ENCODE data around the gene BOLA2B. TPM values are rescaled to one million over a fixed set of nuclear protein-coding genes. Genes with fewer than 3 reads are reported as not detected.
"Not testable (repeated sequence)": the region's sequence is repeated elsewhere in the genome, so short reads cannot be mapped to it uniquely, and the experiment has no call there.

Gene BOLA2B
- total RNA-seq, 1 donor from 2014 or later: 40.7 TPM

DNA sequence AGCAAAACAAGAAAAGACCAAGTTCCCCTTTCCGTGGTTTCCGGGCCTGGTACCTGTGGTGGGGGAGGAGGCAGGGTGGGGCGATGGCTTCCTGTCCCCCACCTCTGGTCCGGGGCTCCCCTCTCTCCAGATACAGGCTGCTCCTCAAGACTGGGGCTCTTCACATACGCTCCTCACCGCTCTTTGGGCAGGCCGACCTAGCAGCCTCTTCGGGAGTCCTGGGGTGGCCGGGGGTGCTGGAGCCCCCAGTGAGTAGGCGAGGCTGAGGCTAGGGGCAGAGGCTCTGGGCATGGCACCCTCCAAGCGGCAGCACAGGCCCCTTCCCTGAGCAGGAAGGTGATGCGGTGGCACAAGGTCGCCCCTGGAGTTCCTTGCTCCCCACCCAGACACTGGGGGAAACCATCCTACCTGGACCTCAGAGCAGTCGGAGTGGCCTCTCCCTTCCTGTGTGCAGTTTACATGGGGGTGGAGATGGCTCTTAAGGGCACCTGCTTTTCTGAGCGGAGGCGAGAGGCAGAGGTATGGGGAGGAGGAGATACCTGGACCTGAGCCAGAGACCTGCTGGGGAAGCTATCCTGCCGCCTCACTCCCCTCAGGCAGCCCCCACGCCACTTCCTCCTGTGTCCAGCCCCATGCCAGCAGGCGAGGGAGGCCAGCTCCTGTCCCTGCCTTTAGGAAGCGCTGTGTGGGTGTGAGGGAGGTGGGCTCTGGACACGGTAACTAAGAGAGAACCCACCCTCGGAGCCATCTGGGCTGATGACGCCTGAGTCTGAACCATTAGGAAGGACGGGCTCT lies 9.2 kb downstream of the BOLA2B start:
- DNase-seq: no peak

DNA sequence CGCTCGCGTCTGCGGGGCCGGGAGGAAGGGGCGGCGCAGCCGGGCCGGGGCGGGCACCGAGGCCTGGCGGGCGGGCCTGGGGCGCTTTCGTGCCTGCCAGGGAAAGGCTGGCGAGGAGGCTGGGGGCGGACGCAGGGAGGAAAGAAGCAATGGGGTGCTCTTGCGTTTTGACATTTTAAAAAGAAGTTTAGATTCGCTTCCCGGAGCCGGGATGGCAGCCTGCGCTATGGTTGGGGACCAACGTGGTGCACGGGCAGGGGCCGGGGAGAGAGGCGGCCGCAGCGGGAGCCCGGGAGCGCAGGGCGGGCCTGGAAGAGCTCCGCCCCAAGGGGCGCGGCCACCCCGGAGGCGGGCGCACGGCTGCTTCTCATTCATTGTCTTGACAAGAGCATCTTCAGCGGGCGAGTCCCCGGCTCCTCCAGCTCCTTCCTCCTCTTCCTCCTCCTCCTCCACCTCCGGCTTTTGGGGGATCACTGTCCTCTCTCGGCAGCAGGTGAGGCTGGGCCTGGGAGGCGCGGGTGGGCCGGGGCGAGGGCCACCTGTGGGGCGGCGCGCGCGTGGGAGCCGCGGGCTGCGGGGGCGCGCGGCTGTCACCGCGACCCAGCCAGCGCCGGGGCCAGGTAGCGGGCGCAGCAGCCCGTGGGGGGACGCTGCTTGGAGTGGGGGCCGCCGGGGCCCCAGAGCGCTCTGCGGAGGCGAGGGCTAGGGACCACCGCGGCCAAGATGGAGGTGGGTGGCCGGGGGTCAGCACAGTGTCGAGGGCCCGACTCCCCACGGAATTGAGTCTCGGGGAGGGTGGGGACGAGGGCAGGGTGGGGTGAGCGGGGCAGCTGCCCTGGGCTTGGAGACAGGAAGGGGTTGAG lies 10.0 kb downstream of the BOLA2B start, which contains the start of gene CORO1A:
Gene CORO1A (plus strand): TSS at position 370 of the 863 bp plus-strand sequence. CDS start 1,608 bp downstream, outside the sequence.
- peak; percentile 87 for DNase-seq

DNA sequence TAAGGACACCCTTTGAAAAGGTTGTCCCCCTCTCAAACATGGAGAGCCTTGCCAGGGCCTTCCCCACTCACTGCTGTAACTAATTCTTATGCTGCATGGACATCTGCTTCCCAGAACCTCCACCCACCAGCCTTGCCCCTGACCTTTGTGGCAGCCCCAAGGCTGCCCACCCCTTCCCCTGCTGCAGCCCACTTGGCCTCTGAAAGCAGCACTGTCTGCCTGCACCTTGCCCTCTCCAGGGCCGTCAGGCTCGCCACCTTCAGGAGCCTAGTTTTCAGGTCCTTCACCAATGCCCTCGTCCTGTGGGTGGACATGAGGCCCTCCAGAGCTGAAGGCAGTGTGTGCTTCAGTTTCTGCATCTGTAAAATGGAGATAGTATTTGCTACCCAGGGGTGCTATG lies 12.7 kb downstream of the BOLA2B start:
- DNase-seq: no peak

DNA sequence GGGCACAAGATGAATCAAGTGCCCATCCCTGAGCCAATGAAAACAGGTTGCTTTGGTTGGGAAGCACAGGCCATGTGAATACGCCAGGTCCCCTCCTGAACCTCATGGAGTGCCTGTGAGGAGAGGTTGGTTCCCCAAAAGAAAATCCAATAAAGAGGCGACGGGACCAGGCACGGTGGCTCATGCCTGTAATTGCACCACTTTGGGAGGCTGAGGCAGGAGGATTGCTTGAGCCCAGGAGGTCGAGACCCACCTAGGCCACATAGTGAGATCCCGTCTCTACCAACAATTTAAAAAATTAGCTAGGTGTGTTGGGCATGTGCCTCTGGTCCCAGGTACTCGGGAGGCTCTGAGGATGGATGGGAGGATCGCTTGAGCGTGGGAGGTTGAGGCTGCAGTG lies 13.5 kb downstream of the BOLA2B start:
- DNase-seq: no peak

DNA sequence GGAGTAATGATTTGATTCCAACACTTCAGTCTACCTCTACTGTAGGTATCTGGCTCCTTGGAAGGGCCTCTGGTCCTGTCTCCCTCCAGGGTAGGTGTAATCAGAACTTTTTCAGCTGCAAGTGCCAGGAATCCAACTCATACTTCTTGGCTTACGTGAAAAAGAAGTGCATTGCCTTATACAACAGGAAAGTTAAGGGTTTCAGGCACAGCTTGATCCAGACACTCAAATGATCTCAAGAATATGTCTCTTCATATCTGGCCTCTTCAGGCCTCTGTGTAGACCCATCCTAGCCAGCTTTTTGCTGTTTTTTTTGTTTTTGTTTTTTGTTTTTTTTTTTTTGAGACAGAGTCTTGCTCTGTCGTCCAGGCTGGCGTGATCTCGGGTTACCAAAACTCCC lies 14.3 kb downstream of the BOLA2B start:
- no peak for DNase-seq

DNA sequence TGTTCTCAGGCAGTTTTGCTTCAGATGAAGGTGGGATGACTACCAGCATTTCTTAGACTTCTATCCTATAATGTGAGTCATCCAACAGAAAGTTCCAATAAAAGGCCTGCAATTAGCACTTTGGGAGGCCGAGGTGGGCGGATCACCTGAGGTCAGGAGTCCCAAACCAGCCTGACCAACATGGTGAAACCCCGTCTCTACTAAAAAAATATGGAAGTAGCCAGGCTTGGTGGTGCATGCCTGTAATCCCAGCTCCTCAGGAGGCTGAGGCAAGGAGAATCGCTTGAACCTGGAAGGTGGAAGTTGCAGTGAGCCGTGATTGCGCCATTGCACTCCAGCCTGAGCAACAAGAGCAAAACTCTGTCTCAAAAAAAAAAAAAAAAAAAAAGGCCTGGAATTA lies 16.6 kb downstream of the BOLA2B start:
- DNase-seq: not testable (repeated sequence)

DNA sequence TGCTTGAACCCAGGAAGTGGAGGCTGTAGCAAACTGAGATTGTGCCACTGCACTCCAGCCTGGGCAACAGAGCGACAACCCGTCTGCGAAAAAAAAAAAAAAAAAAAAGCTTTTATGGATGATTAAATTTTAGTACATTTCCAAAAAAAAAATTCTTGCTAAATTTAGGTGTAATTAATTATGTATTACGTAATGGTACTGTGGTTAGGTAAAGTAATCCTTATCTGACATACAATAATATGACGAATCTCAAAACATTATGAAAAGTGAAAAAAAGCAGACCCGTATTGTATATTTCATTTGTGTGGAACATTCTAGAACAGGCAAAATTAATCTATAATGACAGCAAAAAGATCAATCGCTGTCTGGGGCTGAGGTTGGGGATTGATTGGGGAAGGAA lies 20.4 kb downstream of the BOLA2B start:
- no peak for DNase-seq

DNA sequence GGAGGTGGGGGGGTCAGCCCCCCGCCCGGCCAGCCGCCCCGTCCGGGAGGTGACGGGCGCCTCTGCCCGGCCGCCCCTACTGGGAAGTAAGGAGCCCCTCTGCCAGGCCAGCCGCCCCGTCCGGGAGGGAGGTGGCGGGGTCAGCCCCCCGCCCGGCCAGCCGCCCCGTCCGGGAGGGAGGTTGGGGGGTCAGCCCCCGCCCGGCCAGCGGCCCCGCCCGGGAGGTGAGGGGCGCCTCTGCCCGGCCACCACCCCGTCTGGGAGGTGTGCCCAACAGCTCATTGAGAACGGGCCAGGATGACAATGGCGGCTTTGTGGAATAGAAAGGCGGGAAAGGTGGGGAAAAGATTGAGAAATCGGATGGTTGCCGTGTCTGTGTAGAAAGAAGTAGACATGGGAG lies 23.3 kb downstream of the BOLA2B start:
- not testable (repeated sequence) for DNase-seq

DNA sequence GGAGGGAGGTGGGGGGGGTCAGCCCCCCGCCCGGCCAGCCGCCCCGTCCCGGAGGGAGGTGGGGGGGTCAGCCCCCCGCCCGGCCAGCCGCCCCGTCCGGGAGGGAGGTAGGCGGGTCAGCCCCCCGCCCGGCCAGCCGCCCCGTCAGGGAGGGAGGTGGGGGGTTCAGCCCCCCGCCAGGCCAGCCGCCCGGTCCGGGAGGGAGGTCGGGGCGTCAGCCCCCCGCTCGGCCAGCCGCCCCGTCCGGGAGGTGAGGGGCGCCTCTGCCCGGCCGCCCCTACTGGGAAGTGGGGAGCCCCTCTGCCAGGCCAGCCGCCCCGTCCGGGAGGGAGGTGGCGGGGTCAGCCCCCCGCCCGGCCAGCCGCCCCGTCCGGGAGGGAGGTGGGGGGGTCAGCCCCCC lies 24.1 kb downstream of the BOLA2B start:
- DNase-seq: not testable (repeated sequence)

DNA sequence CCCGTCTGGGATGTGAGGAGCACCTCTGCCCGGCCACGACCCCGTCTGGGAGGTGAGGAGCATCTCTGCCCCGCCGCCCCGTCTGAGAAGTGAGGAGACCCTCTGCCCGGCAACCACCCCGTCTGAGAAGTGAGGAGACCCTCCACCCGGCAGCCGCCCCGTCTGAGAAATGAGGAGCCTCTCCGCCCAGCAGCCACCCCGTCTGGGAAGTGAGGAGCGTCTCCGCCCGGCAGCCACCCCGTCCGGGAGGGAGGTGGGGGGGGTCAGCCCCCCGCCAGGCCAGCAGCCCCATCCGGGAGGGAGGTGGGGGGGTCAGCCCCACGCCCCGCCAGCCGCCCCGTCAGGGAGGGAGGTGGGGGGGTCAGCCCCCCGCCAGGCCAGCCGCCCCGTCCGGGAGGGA lies 24.7 kb downstream of the BOLA2B start:
- not testable (repeated sequence) for DNase-seq

DNA sequence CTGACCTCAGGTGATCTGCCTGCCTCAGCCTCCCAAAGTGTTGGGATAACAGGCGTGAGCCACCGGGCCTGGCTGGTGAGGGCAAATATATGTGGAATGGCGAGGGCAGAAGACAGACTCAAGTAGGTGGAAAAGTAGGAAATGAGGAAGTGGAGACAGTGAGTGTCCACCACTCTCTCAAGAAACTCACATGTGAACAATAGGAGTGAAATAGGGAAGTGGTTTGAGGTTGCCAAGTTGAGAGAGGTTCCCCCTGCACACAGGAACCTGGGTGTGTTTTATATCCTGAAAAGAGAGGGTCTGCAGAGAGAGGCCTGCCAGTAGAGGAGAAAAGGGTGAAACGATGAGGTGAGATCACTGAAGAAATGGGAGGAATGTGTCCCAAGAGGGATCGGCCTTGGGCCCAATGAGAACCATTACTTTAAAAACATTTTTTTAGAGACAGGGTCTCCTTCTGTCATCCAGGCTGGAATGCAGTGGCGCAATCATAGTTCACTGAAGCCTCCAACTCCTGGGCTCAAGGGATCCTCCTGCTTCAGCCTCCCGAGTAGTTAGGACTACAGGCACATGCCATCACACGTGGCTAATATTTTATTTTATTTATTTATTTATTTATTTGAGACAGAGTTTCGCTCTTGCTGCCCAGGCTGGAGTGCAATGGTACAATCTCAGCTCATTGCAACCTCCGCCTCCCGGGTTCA lies 27.1 kb downstream of the BOLA2B start:
- no peak for DNase-seq

DNA sequence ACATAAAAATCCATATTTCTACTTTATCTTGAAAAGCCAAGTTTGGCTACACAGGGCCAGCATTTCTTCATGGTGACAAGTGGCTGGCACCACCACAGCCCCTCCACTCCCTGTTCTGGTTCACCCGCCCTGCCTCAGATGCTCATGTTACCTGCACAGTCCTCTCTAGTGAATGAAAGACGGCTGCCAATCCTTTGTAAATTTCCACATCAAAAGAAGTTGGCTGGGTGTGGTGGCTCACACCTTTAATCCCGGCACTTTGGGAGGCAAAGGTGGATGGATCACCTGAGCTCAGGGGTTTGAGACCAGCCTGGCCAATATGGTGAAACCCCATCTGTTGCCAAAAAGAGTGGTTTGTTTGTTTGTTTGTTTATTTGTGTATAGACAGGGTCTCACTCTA lies 29.9 kb downstream of the BOLA2B start:
- no peak for DNase-seq

DNA sequence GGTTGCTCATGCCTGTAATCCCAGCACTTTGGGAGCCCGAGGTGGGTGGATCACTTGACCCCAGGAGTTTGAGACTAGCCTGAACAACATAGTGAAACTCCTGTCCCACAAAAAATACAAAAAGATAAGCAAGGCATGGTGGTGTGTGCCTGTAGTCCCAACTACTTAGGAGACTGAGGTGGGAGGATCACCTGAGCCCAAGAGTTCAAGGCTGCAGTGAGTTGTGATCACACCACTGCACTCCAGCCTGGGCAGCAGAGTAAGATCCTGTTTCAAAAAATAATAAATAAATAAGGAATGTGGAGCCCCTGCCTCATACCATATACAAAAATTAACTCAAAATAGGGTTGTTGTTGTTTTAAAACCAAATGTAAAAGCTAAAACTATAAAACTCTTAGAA lies 36.3 kb downstream of the BOLA2B start:
- no peak for DNase-seq

DNA sequence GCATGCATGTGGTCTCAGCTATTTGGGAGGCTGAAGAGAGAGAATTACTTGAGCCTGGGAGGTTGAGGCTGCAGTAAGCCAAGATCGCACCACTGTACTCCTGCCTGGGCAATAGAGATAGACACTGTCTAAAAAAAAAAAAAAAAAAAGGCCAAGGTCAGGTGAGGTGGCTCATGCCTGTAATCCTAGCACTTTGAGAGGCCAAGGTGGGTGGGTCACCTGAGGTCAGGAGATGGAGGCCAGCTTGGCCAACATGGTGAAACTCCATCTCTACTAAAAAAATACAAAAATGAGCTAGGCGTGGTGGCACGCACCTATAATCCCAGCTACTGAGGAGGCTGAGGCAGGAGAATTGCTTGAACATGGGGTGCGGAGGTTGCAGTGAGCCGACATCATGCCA lies 38.3 kb downstream of the BOLA2B start:
- no peak for DNase-seq

DNA sequence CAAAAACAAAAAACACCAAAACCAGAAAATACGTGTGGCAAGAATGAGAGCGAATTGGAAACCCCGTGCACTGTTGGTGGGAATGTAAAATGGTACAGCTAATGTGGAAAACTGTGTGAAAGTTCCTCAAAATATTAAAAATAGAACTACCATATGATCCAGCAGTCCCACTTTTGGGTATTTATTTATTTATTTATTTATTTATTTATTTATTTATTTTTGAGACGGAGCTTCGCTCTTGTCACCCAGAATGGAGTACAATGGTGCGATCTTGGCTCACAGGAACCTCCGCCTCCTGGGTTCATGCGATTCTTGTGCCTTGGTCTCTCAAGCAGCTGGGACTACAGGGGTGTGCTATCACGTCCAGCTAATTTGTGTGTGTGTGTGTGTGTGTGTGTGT lies 40.9 kb downstream of the BOLA2B start:
- no peak for DNase-seq

DNA sequence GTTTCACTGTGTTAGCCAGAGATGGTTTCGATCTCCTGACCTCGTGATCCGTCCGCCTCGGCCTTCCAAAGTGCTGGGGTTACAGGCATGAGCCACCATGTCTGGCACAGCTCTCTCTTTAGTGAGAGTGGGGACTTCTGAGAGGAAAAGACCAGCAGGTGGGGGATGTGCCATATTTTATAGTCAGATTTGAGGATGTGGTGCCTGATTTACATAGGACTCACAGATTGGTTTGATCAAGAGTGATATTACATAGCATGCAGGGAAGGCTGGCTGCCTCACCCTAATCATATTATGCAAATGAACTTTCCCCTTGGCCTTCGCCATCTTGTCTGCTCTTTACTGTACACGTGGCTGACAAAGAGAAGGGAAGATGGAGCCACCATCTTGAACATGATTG lies 42.4 kb downstream of the BOLA2B start:
- no peak for DNase-seq

DNA sequence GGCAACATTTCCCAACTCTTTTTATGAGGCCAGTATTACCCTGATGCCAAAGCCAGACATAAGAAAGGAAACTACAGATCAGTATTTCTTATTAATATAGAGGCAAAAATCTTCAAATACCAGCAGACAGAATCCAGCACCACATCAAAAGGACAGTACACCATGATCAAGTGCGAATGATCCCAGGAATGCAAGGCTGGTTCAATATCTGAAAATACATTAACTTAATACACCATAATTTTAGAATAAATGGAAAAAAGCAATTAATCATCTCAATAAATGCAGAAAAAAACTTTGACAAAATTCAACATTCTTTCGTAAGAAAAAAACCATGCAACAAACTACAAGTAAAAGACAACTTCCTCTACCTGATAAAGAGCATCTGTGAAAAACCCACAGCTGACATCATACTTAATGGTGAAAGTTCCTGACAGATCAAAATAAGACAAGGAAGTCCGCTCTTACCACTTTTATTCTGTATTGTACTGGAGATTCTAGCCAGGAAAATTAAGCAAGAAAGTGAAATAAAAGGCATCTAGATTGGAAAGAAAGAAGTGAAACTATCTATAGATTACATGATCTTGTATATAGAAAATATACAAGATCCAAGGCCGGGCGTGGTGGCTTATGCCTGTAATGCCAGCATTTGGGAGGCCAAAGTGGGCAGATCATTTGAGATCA lies 44.1 kb downstream of the BOLA2B start:
- no peak for DNase-seq

DNA sequence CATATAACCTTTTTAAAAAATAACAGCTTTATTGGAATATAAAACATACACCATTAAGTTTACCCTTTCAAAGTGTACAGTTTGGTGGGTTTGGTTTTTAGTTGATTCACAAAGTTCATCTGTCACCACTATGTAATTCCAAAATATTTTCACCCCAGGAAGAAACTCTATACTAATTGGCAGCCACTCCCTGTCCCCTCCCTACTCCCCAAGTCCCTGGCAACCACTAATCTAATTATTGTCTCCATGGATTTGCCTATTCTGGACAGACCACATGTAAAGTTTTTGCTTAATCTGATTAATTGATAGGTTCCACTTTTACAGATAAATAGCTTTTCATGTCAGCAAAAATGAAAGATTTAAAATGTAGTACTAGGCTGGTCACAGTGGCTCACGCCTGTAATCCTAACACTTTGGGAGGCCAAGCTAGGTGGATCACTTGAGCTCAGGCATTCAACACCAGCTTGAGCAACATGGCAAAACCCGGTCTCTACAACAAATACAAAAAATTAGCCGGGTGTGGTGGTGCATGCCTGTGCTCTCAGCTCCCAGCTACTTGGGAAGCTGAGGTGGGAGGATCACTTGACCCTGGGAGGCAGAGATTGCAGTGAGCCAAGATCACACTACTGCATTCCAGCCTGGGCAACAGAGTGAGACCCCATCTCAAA lies 45.5 kb downstream of the BOLA2B start:
- DNase-seq: no peak

DNA sequence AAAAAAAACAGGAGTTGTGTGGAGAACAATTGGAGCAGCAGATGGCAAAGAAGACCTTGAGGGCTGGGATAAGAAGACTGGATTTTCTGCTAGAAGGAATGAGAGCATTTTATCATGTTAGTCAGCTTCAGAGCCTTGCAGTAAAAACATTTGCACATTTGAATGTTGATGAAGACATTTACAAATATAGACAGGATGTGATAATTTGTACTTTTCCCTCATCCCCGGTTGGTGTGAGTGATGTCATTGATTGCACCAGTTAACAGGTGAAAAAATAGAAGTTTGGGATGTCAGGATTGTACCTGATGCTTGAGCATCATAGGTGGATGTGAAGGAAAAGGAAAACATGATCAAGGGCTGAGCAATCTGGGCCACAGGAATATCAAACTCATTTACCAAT lies 47.8 kb downstream of the BOLA2B start:
- DNase-seq: no peak

DNA sequence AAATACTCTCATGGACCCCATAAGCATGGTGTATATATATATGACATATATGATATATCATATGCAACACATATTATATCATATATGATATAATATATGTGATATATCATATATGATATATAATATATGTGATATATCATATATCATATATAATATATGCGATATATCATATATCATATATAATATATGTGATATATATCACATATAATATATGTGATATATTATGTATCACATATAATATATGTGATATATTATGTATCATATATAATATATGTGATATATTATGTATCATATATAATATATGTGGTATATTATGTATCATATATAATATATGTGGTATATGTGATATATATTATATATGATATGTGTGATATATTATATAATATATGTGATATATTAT lies 48.5 kb downstream of the BOLA2B start:
- no peak for DNase-seq

DNA sequence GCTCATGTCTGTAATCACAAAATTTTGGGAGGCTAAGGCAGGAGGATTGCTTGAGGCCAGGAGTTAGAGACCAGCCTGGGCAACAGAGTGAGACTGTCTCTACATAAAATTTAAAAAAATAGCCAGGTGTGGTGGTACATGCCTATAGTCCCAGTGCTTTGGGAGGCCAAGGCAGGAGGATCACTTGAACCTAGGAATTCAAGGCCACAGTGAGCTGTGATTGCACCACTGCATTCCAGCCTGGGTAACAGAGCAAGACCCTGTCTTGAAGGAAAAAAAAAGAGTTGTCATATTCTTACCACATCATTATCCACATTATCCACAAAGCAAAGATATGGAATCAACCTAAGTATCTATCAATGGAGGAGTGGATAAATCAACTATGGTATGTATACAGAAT lies 49.4 kb downstream of the BOLA2B start:
- DNase-seq: no peak

DNA sequence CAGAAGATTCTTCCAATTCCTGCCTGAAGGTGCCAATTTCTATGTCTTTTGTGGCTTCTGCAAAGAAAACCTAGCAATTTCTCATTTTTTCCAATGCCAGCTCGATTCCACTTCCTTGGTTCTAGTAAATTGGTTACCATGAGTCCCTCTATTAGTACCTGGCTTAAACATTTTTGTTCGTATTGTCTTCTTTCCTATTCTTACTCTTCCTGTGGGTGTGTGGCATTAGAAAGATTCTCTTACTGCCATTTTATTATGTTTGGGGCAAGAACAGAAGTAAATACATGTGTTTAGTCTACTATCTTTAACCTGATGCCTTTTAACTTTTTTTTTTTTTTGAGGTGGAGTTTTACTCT lies 50.1 kb downstream of the BOLA2B start:
- no peak for DNase-seq

Data from tongue (tissue), 2 donors.